ENCODE results near the gene HIKESHI.
A peak's percentile ranks its signal among the peaks of the same experiment; 100 is the strongest.

HIKESHI gene

GRCh38 chr11:86261328-86261727, 40.7 kb upstream of the HIKESHI start:
- no peak for TF ChIP-seq FOXK2 (IDR thresholded peaks at IDR 0.05)
- no peak for TF ChIP-seq ARNT (IDR thresholded peaks at IDR 0.05)
- no peak for TF ChIP-seq ZNF384 (IDR thresholded peaks at IDR 0.05)
- TF ChIP-seq NFRKB (IDR thresholded peaks at IDR 0.05) = no peak
- no peak for TF ChIP-seq BHLHE40 (IDR thresholded peaks at IDR 0.05; ENCODE audit: borderline replicate concordance)
- TF ChIP-seq HDGF (IDR thresholded peaks at IDR 0.05; ENCODE audit: borderline replicate concordance) = no peak
- no peak for TF ChIP-seq SP1 (IDR thresholded peaks at IDR 0.05)
- TF ChIP-seq TARDBP (IDR thresholded peaks at IDR 0.05) = no peak
- TF ChIP-seq LEF1 (IDR thresholded peaks at IDR 0.05; ENCODE audit: borderline replicate concordance) = no peak
- DNase-seq (ENCODE audit: extremely low spot score) = no peak
- ChIA-PET CTCF (no interaction called here), POLR2A (no interaction called here)

- DNase-seq (ENCODE audit: extremely low spot score) = no peak
- TF ChIP-seq HDGF (IDR thresholded peaks at IDR 0.05; ENCODE audit: borderline replicate concordance) (no peak), CTBP1 (IDR thresholded peaks at IDR 0.05; ENCODE audit: borderline replicate concordance) (no peak), BHLHE40 (IDR thresholded peaks at IDR 0.05; ENCODE audit: borderline replicate concordance) (no peak), L3MBTL2 (conservative IDR thresholded peaks at IDR 0.05) (no peak), LEF1 (IDR thresholded peaks at IDR 0.05; ENCODE audit: borderline replicate concordance) (no peak), ZNF384 (IDR thresholded peaks at IDR 0.05) (no peak)
- TF ChIP-seq, protein P1, sequence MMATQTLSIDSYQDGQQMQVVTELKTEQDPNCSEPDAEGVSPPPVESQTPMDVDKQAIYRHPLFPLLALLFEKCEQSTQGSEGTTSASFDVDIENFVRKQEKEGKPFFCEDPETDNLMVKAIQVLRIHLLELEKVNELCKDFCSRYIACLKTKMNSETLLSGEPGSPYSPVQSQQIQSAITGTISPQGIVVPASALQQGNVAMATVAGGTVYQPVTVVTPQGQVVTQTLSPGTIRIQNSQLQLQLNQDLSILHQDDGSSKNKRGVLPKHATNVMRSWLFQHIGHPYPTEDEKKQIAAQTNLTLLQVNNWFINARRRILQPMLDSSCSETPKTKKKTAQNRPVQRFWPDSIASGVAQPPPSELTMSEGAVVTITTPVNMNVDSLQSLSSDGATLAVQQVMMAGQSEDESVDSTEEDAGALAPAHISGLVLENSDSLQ (IDR thresholded peaks at IDR 0.05) = no peak
- ChIA-PET CTCF (no interaction called here), POLR2A (no interaction called here)
These were observed 39.7 kb upstream of the HIKESHI start for GRCh38 chr11:86262387-86262786.

DNA sequence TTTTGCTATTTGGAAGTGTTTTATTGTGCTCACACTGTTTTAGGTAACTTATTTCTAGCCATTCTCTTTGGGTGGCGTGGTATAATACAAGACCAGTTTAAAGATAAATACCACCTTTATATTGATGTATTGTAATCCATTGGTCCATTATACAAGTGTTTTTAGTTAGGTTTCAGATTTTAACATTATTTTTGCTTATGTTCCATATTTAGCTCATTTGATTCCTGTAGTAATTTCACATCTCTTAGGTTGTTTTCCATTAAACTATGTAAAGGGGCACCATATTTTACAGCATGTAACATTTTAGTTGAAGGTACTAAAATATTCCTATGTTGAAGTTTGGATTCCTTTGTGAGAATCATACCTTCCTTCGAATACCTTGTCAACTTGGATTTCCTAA, 37.4 kb upstream of the HIKESHI start:
- TF ChIP-seq FOXA1 (IDR thresholded peaks at IDR 0.05) (no peak), NFRKB (IDR thresholded peaks at IDR 0.05) (no peak), LEF1 (IDR thresholded peaks at IDR 0.05; ENCODE audit: borderline replicate concordance) (no peak), FOXK2 (IDR thresholded peaks at IDR 0.05) (no peak), FOXM1 (IDR thresholded peaks at IDR 0.05; ENCODE audit: borderline replicate concordance) (no peak), ZNF384 (IDR thresholded peaks at IDR 0.05) (no peak), BHLHE40 (IDR thresholded peaks at IDR 0.05; ENCODE audit: borderline replicate concordance) (no peak), L3MBTL2 (conservative IDR thresholded peaks at IDR 0.05) (no peak), CTBP1 (IDR thresholded peaks at IDR 0.05; ENCODE audit: borderline replicate concordance) (no peak), ELF4 (IDR thresholded peaks at IDR 0.05) (no peak), HDGF (IDR thresholded peaks at IDR 0.05; ENCODE audit: borderline replicate concordance) (no peak)
- TF ChIP-seq, protein P1 (IDR thresholded peaks at IDR 0.05) = no peak
- no peak for DNase-seq (ENCODE audit: extremely low spot score)
- CTCF ChIA-PET = no interaction called here
- POLR2A ChIA-PET = no interaction called here

DNA sequence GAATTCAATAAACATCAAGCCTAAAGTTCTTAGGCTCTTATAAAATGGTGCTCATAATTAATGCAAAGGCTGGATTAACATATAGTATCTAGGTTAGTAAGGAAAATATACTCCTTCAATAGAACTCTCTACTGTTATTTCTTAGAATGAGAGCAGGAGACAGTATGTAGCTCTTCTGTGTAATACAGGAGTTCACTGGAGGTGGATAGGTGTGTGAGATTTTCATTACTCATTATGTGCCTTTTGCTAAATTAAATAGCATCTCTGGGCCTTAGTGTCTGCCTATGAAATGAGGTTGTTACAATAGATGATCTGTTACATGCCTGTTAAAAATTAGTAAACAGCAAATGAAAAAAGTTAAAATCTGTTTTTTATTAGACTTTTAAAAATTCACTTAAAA, 36.8 kb upstream of the HIKESHI start:
- ChIA-PET POLR2A (interaction anchor here (1.4 kb wide), 1 partner anchor 20 kb away, joined by 3 read pairs; the partner anchor contains the start of gene EED), CTCF (no interaction called here)
- no peak for DNase-seq (ENCODE audit: extremely low spot score)
- TF ChIP-seq, protein P1 (IDR thresholded peaks at IDR 0.05) = no peak
- TF ChIP-seq LEF1 (IDR thresholded peaks at IDR 0.05; ENCODE audit: borderline replicate concordance) (no peak), NFRKB (IDR thresholded peaks at IDR 0.05) (no peak), HDGF (IDR thresholded peaks at IDR 0.05; ENCODE audit: borderline replicate concordance) (no peak), FOXK2 (IDR thresholded peaks at IDR 0.05) (no peak), FOXM1 (IDR thresholded peaks at IDR 0.05; ENCODE audit: borderline replicate concordance) (no peak), L3MBTL2 (conservative IDR thresholded peaks at IDR 0.05) (no peak), CTBP1 (IDR thresholded peaks at IDR 0.05; ENCODE audit: borderline replicate concordance) (no peak), TARDBP (IDR thresholded peaks at IDR 0.05) (no peak)

DNA sequence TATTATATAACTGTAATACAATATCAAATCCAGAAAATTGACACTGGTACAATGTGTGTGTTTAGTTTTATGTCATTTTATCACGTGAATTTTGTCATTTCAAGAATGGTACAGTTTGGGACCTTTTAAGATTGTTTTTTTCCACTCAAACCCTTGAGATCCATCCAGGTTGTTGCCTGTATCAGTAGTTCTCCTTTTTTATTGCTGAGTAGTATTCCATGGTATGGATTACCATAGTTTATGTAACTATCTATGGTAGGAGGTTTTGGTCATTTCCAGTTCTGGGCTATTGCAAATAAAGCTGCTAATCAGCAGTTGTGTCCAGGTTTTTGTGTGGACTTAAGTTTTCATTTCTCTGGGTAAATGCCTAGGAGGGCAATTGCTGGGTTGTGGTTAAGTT, 32.4 kb upstream of the HIKESHI start:
- POLR2A ChIA-PET = no interaction called here
- DNase-seq (ENCODE audit: extremely low spot score) = no peak
- CTCF ChIA-PET = no interaction called here
- TF ChIP-seq NFRKB (IDR thresholded peaks at IDR 0.05) = no peak
- TF ChIP-seq ARNT (IDR thresholded peaks at IDR 0.05) = no peak
- no peak for TF ChIP-seq L3MBTL2 (conservative IDR thresholded peaks at IDR 0.05)
- no peak for TF ChIP-seq SP1 (IDR thresholded peaks at IDR 0.05)
- TF ChIP-seq CTBP1 (IDR thresholded peaks at IDR 0.05; ENCODE audit: borderline replicate concordance) = no peak
- no peak for TF ChIP-seq FOXM1 (IDR thresholded peaks at IDR 0.05; ENCODE audit: borderline replicate concordance)
- no peak for TF ChIP-seq FOXK2 (IDR thresholded peaks at IDR 0.05)
- TF ChIP-seq, protein P1 (IDR thresholded peaks at IDR 0.05) = no peak
- TF ChIP-seq SUZ12 (IDR thresholded peaks at IDR 0.05) = no peak
- TF ChIP-seq TARDBP (IDR thresholded peaks at IDR 0.05) = no peak
- no peak for TF ChIP-seq HDGF (IDR thresholded peaks at IDR 0.05; ENCODE audit: borderline replicate concordance)
- no peak for TF ChIP-seq ZNF384 (IDR thresholded peaks at IDR 0.05)
- no peak for TF ChIP-seq ELF4 (IDR thresholded peaks at IDR 0.05)
- no peak for TF ChIP-seq LEF1 (IDR thresholded peaks at IDR 0.05; ENCODE audit: borderline replicate concordance)
- no peak for TF ChIP-seq BHLHE40 (IDR thresholded peaks at IDR 0.05; ENCODE audit: borderline replicate concordance)
- no peak for TF ChIP-seq FOXA1 (IDR thresholded peaks at IDR 0.05)

DNA sequence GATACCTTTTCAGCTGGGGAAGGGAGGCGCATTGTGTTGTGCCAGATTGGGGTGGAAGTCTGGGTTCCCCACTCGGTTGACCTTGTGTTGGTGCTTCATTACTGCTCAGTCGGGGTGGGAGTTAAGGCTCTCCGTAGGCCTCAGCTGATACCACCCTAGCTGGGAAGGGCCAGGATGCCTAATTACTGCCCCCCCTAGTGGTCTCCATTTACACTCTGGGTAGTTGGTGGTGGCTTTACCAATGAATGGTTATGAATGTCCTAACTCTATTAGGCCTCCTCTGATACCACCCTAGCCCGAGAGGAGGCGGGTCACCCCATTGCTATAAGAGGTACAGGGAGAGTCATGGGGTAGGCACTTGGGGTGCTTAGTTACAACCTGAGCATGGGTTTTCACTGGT, 27.5 kb upstream of the HIKESHI start:
- TF ChIP-seq CTBP1 (IDR thresholded peaks at IDR 0.05; ENCODE audit: borderline replicate concordance) = no peak
- TF ChIP-seq ELF4 (IDR thresholded peaks at IDR 0.05) = no peak
- TF ChIP-seq FOXM1 (IDR thresholded peaks at IDR 0.05; ENCODE audit: borderline replicate concordance) = no peak
- TF ChIP-seq SUZ12 (IDR thresholded peaks at IDR 0.05) = no peak
- TF ChIP-seq ZNF384 (IDR thresholded peaks at IDR 0.05) = no peak
- no peak for TF ChIP-seq LEF1 (IDR thresholded peaks at IDR 0.05; ENCODE audit: borderline replicate concordance)
- TF ChIP-seq BHLHE40 (IDR thresholded peaks at IDR 0.05; ENCODE audit: borderline replicate concordance) = no peak
- no peak for TF ChIP-seq TARDBP (IDR thresholded peaks at IDR 0.05)
- TF ChIP-seq NFRKB (IDR thresholded peaks at IDR 0.05) = no peak
- TF ChIP-seq HDGF (IDR thresholded peaks at IDR 0.05; ENCODE audit: borderline replicate concordance) = no peak
- TF ChIP-seq FOXK2 (IDR thresholded peaks at IDR 0.05) = no peak
- TF ChIP-seq FOXA1 (IDR thresholded peaks at IDR 0.05) = no peak
- no peak for TF ChIP-seq L3MBTL2 (conservative IDR thresholded peaks at IDR 0.05)
- TF ChIP-seq ARNT (IDR thresholded peaks at IDR 0.05) = no peak
- no peak for TF ChIP-seq SP1 (IDR thresholded peaks at IDR 0.05)
- DNase-seq (ENCODE audit: extremely low spot score) = peak; percentile 16
- CTCF ChIA-PET = interaction anchor here (0.7 kb wide), 1 partner anchor 18 kb away, joined by 3 read pairs; no protein-coding TSS in a partner anchor
- POLR2A ChIA-PET = no interaction called here
